Right ventricle myocardium inferior (tissue), 1 donor: ENCODE data around the gene SFXN5. TPM values are rescaled to one million over a fixed set of nuclear protein-coding genes. Genes with fewer than 3 reads are reported as not detected.

Experiments
- ATAC-seq: fragments of 200-7000 bp; cut with Tn5 transposase; one replicate; pipeline ENCODE4 v1.9.1; 2020; ENCODE audit warnings: mild to moderate bottlenecking, moderate library complexity
- DNase-seq: peaks from one replicate; pipeline ENCODE4 v3.0.0; 2021; ENCODE audit errors: missing footprints
- intact Hi-C: fragments of 100-400 bp; cut with DNase I; formaldehyde crosslinking; loops from one replicate; pipeline ENCODE4 v1.11.0; 2022
- total RNA-seq: library from RNA; stranded (reverse); fragmentation: NEBNext Ultra II Directional; extraction: Animal tissue kit (Norgen Biotek cat#: 25700); gene quantifications from one replicate; pipeline ENCODE4 v1.2.1, GENCODE V29; 2021
- donor health status: DM: no; HTN: yes; CAD: no; lungs with severe emphysema.

The SFXN5 gene
- total RNA-seq, 1 donor from 2014 or later = 9.6 TPM

DNA sequence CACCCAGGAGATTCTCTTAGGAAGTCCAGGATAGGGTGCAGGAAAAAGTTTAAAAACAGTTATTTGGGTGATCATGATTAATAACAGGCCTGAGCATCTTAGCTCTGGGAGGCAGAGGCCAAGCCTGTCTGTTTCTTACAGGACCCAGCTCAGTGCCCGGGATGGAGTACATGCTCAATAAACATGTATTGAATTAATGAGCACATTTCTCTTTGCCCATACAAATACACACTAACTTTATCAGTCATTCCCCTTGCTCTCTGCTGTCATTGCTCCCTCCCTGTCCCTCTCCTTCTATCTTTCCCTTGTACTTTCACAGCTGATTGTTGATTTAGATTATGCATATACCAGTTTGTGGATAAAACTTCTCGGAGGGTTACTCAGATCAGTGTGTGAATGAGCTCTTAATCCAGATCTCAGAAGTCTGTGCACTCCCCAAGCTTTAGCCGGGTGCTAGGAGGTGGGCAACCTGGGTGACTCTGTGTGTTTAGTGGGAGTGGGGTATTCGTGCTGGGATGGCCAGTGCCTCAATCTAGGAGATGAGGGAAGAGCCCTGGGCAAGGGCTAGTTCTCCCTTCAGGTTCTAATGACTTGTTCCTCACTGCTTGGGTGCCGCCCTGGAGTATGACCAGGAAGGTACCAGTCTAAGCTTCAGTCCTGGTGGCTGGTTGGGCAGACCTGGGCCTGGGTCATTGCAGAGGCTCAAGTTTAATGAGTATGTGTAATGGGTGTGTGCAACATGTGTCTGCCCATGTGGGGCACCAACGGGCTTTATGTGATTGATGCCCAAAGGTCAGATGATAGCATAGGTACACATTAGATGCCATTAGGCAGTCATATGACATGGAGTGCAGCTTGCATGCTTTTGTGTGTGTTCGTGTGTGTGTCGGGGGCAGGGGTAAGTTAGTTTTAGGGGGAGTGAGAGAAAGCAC lies 143.6 kb downstream of the SFXN5 start:
- DNase-seq = no peak
- no peak for ATAC-seq
- intact Hi-C loops = no loop called here

- DNase-seq (no peak), ATAC-seq (no peak)
- intact Hi-C loops = no loop called here
These were observed 144.6 kb downstream of the SFXN5 start for GRCh38 chr2:72926811-72927465.

- DNase-seq (no peak), ATAC-seq (no peak)
- intact Hi-C loops = no loop called here
These were observed 145.1 kb downstream of the SFXN5 start for GRCh38 chr2:72926368-72926767.

DNA sequence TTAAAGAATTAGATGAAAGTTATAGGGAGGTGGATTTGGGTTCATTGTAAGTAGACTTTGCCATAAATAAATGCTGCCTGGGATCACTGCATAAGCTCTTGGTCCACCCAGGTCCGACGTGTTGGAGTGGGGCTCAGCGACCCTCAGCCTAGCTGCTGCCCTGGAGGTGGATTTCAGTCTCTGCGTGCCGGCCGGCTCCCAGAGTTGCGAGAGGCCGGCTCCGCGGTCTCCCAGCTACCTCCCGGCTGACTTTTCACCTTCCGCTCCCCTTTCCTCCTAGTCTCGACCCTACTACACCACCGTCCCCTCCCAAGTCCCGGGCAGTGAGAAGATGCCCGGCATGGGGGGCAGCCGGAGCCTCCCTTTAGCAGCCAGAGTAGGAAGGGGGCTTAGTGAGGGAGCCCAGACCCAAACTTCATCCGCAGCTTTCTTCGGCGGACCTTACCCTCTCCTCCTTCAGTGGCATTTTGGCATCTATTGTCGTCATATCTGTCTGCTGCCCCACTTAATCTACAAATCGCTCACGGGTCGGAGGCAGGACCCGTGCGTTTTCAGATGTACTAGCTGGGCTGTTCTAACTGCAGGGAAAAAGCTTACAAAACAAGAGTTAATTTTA lies 146.1 kb downstream of the SFXN5 start:
- ATAC-seq = no peak
- DNase-seq = no peak
- intact Hi-C loops = loop anchor here (2.0 kb wide), 1 partner anchor 41 kb away; no protein-coding TSS in a partner anchor

- intact Hi-C loops = loop anchor here (2.0 kb wide), 1 partner anchor 42 kb away; no protein-coding TSS in a partner anchor
- no peak for DNase-seq
- ATAC-seq = no peak
These were observed 146.9 kb downstream of the SFXN5 start for GRCh38 chr2:72924353-72925240.

DNA sequence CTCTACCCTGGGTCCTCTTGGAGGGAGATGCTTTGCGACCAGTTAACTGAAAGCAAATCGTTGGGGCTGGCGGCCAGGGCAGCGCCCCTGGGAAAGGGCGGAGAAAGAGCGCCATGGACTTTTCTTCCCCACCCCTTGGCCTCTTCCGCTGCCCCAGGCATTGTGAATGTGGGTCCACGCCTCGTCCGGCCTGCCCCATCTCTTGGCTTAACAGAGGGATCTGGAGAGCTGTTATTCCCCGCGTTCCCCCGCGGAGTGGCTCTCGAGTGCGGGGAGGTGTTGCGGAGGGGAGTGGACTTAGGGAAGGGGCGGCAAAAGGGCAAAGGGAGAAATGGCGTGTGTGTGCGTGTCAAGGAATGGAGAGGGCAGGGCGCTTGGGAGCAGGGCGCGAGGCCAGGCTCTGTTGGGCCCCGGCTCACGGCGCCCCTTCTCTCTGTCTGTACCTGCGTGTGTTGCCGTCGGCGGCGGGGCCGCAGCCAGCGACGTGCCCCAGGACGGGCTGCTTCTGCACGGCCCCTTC lies 147.6 kb downstream of the SFXN5 start:
- intact Hi-C loops = loop anchor here (2.0 kb wide), 1 partner anchor 43 kb away; no protein-coding TSS in a partner anchor
- ATAC-seq = no peak
- no peak for DNase-seq

- DNase-seq (no peak), ATAC-seq (no peak)
- intact Hi-C loops = no loop called here
These were observed 149.7 kb downstream of the SFXN5 start for GRCh38 chr2:72921853-72922252.

- intact Hi-C loops = no loop called here
- DNase-seq (no peak), ATAC-seq (no peak)
These were observed 150.2 kb downstream of the SFXN5 start for GRCh38 chr2:72921088-72921851.

- no peak for DNase-seq
- ATAC-seq = no peak
- intact Hi-C loops = no loop called here
These were observed 151.0 kb downstream of the SFXN5 start for GRCh38 chr2:72920318-72921087.

DNA sequence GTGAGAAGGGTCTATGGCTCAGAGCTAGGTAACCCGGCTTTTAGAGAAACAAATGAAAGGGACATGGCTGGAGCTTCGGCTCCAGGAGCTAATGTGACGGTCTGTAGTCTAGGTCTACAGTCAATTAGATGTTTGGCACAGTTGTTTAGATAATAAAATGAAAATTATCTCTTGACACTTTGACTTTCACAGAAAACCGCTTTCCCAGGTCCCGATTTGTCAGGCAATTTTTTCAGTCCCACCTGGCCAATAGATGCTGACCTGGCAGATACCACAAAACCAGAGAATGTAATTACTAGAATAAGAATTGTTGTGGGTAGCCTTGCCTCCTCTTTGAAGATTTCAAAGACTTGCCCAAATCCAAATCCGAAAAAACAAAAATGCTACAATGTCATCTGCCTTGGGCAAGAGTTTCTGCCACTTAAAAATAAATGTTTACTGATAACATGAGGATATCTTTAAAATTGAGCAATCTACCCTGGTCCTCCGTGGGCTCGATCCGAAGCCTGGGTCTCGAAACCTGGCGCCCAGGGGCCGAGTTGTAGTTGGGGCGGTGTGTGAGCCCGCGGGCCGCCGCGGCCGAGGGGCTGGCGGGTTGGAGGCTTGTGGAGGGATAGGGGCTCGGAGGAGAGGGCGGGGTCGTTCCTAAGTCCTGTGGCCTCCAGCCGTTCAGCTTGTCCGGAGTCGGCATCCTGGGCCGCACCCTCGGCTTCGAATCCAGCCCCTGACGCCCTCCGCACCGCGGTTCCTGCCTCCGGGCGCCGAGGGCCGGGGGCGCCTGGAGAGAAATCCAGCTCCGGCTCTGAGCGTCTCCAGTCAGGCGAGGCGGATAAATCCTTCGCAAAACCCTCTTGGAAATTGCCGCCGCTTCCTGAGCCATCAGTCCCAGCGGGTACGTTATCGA lies 151.8 kb downstream of the SFXN5 start:
- no peak for ATAC-seq
- intact Hi-C loops = no loop called here
- DNase-seq = no peak

DNA sequence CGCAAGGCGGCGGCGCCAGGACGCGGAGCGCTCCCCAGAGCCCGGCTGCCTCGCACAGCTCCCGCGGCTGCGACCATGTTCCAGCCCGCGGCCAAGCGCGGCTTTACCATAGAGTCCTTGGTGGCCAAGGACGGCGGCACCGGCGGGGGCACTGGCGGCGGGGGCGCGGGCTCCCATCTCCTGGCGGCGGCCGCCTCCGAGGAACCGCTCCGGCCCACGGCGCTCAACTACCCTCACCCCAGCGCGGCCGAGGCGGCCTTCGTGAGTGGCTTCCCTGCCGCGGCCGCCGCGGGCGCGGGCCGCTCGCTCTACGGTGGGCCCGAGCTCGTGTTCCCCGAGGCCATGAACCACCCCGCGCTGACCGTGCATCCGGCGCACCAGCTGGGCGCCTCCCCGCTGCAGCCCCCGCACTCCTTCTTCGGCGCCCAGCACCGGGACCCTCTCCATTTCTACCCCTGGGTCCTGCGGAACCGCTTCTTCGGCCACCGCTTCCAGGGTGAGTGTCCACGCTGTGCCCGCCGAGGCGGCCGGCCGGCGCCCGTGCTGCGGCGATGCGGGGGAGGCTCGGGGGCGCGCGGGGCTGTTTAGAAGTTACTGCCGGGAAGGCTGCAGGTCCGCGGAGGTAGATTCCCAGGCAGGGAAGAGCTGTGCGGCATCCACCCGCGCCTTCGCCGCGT lies 153.5 kb downstream of the SFXN5 start:
- no peak for DNase-seq
- no peak for ATAC-seq
- intact Hi-C loops = no loop called here

- intact Hi-C loops = no loop called here
- ATAC-seq (peak; percentile 24), DNase-seq (no peak)
These were observed 154.2 kb downstream of the SFXN5 start, which contains the start of gene EMX1 for GRCh38 chr2:72917138-72917876. Gene EMX1, plus strand, starts transcription at chr2:72917519. Its CDS starts 334 bp downstream, at chr2:72917853.

- ATAC-seq (no peak), DNase-seq (no peak)
- intact Hi-C loops = no loop called here
These were observed 154.8 kb downstream of the SFXN5 start for GRCh38 chr2:72916743-72917137.

DNA sequence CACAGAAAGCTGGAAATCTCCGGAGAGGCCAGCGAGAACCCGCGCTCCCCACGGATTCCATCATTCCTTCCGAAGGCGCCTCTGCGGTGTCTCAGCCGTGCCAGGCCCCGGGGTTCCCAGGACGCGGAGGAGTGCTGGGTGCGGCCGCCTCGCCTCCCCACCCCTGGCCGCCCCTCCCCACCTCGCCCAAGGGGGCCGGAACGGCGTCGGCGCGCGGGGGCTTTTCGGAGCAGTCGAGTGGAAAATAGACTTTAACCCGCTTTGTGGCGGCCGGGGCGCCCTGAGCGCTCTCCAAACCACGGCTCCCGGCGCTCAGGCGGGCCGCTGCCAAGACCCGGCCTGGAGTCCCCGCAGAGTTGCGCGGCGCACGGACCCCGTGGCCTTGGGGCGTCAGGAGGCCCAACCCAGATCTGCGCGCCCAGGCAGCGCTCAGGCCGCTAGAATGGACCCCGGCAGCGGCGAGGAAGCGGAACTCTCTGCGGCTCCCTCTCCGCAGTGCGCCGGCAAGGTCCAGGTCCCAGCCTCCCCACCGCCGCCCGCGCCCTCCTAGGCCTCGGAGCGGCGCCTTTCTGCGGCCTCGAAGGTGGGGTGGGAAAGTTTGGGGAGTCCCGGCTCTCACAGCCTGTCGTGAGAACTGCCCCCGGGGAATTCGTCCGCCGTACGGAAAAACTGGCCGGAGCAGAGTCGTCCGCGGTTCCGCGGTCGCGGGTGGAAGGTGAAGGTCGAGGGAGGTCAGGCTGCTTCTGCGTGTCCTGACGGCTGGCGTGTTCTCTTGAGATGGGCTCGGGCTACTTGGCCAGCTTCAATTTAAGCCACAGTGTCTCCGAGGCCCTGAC lies 155.4 kb downstream of the SFXN5 start:
- no peak for DNase-seq
- ATAC-seq = peak; percentile 38

More for the DNA sequence above, 155.4 kb downstream of the SFXN5 start:
- intact Hi-C loops = no loop called here
